ENCODE data around the gene DHRS7B. TPM values are rescaled to one million over a fixed set of nuclear protein-coding genes. Genes with fewer than 3 reads are reported as not detected.
"Not testable (repeated sequence)": the region's sequence is repeated elsewhere in the genome, so short reads cannot be mapped to it uniquely, and the experiment has no call there.

The DHRS7B gene
- total and polyA plus RNA-seq, 11 donors = 20.2 to 45.2 (median 35.7) TPM

GRCh38 chr17:21119919-21120249, 6.9 kb upstream of the DHRS7B start:
- Histone ChIP-seq H3K4me3 (no peak overlapping the region), H3K27me3 (no peaks in the 10 kb centered on the region), H3K36me3 (no peaks in the 10 kb centered on the region), H3K4me1 (peaks cover 0 to 24% (median 4%) of the 10 kb centered on the region in 12 donors), H3K9me3 (no peaks in the 10 kb centered on the region), H3K27ac (peak overlapping the region in 7 of 12 donors; percentile 6 to 68 (median 49))
- TF ChIP-seq, protein P1, sequence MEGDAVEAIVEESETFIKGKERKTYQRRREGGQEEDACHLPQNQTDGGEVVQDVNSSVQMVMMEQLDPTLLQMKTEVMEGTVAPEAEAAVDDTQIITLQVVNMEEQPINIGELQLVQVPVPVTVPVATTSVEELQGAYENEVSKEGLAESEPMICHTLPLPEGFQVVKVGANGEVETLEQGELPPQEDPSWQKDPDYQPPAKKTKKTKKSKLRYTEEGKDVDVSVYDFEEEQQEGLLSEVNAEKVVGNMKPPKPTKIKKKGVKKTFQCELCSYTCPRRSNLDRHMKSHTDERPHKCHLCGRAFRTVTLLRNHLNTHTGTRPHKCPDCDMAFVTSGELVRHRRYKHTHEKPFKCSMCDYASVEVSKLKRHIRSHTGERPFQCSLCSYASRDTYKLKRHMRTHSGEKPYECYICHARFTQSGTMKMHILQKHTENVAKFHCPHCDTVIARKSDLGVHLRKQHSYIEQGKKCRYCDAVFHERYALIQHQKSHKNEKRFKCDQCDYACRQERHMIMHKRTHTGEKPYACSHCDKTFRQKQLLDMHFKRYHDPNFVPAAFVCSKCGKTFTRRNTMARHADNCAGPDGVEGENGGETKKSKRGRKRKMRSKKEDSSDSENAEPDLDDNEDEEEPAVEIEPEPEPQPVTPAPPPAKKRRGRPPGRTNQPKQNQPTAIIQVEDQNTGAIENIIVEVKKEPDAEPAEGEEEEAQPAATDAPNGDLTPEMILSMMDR (IDR thresholded peaks at IDR 0.05) = no peak
- TF ChIP-seq POLR2A (IDR thresholded peaks at IDR 0.05) = no peak
- no peak for DNase-seq
- 0 to 1% (median 0%) methylated on average over 5 of the region's 5 CpGs for WGBS, 4 donors
- ATAC-seq = no peak
- intact Hi-C loops (cut with DNase I) = loop anchor here in 9 of 10 donors (2.0 to 10.0 kb wide), 12 partner anchors 77 to 392 kb away; partner anchors contain the start of genes TMEM11 (in 4 of the 9), NATD1 (in 3 of the 9), MAP2K3 (in 1 of the 9) and USP22 (in 1 of the 9)

GRCh38 chr17:21124086-21124485, 2.7 kb upstream of the DHRS7B start:
- H3K4me1 ChIP-seq = peaks cover 3 to 54% (median 16%) of the 10 kb centered on the region in 12 donors
- 43 to 51% (median 44%) methylated on average over 4 of the region's 4 CpGs for WGBS, 4 donors
- ATAC-seq (no peak), DNase-seq (no peak)
- intact Hi-C loops (cut with DNase I) = loop anchor here in 8 of 10 donors (5.0 to 10.0 kb wide), 9 partner anchors 91 to 388 kb away; partner anchors contain the start of genes NATD1 (in 3 of the 8), TMEM11 (in 3 of the 8) and MAP2K3 (in 1 of the 8)
- TF ChIP-seq, protein P1 (IDR thresholded peaks at IDR 0.05) = no peak
- no peak for TF ChIP-seq POLR2A (IDR thresholded peaks at IDR 0.05)
- peak overlapping the region in 1 of 12 donors; percentile 37 for H3K27ac ChIP-seq
- no peaks in the 10 kb centered on the region for H3K9me3 ChIP-seq
- no peaks in the 10 kb centered on the region for H3K27me3 ChIP-seq
- no peak overlapping the region for H3K4me3 ChIP-seq
- no peaks in the 10 kb centered on the region for H3K36me3 ChIP-seq

DNA sequence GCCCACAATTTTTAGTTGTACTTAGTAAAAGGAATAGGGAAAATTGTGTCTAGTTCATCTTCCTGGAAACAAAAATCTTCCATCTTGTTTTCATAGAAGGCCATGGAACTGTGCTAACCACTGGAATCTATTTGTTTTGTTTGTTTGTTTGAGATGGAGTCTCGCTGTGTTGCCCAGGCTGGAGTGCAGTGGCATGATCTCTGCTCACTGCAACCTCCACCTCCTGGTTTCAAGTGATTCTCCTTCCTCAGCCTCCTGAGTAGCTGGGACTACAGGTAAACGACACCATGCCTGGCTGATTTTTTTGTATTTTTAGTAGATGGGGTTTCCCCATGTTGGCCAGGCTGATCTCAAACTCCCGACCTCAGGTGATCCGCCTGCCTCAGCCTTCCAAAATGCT, 2.2 kb upstream of the DHRS7B start:
- not testable (repeated sequence) for H3K27me3 ChIP-seq, H3K4me3 ChIP-seq, ATAC-seq, DNase-seq, H3K36me3 ChIP-seq, H3K9me3 ChIP-seq
- Histone ChIP-seq H3K4me1 (peaks cover 3 to 54% (median 16%) of the 10 kb centered on the region in 12 donors), H3K27ac (peak overlapping the region in 1 of 12 donors; percentile 37)
- 87 to 89% (median 88%) methylated on average over 4 of the region's 4 CpGs for WGBS, 4 donors
- intact Hi-C loops (cut with DNase I) = loop anchor here in 8 of 10 donors (5.0 to 10.0 kb wide), 9 partner anchors 90 to 388 kb away; partner anchors contain the start of genes NATD1 (in 3 of the 8), TMEM11 (in 3 of the 8) and MAP2K3 (in 1 of the 8)

- intact Hi-C loops (cut with DNase I) = loop anchor here in 9 of 10 donors (2.0 to 10.0 kb wide), 19 partner anchors 36 to 387 kb away; partner anchors contain the start of genes TMEM11 (in 8 of the 9), NATD1 (in 5 of the 9), MAP2K3 (in 2 of the 9) and USP22 (in 2 of the 9)
- Histone ChIP-seq H3K27ac (peak overlapping the region in 7 of 12 donors; percentile 85 to 96 (median 94)), H3K9me3 (no peaks in the 10 kb centered on the region), H3K36me3 (no peaks in the 10 kb centered on the region), H3K4me1 (peaks cover 3 to 55% (median 14%) of the 10 kb centered on the region in 12 donors), H3K4me3 (peak overlapping the region in 8 of 12 donors; percentile 59 to 95 (median 71)), H3K27me3 (no peaks in the 10 kb centered on the region)
- DNase-seq (no peak), ATAC-seq (no peak)
- WGBS, 4 donors = 44 to 57% (median 52%) methylated on average over 6 of the region's 6 CpGs
- TF ChIP-seq, protein P1 (IDR thresholded peaks at IDR 0.05) = no peak
- TF ChIP-seq POLR2A (IDR thresholded peaks at IDR 0.05) = no peak
Measured at GRCh38 chr17:21125862-21126261, 902 bp upstream of the DHRS7B start.

All from heart left ventricle (tissue), 16 donors.